Forelimb muscle (tissue), 1 donor: Measurements from ENCODE around the gene ANXA8. TPM values are rescaled to one million over a fixed set of nuclear protein-coding genes. Genes with fewer than 3 reads are reported as not detected.

Experiments
- polyA plus RNA-seq: library from polyadenylated mRNA; unstranded; fragments of 120-200 nt; gene quantifications from one replicate; pipeline ENCODE4 v1.2.1, GENCODE V29; 2013; ENCODE audit not compliant: insufficient read length

Gene ANXA8
- polyA plus RNA-seq, 1 donor = not detected

Other genes starting within 250 kb of the ANXA8 start
- gene GDF10, start 183.9 kb downstream of the ANXA8 start, polyA plus RNA-seq = 3.2 TPM
- not detected for gene GDF2, start 161.7 kb downstream of the ANXA8 start, polyA plus RNA-seq
- gene RBP3, start 135.8 kb downstream of the ANXA8 start, polyA plus RNA-seq = 0.09 TPM
- 3.5 TPM for gene ZNF488, start 99.8 kb downstream of the ANXA8 start, polyA plus RNA-seq
- not detected for gene FAM25G, start 7.6 kb upstream of the ANXA8 start, polyA plus RNA-seq
- 20.2 TPM for gene AGAP9, start 39.5 kb upstream of the ANXA8 start, polyA plus RNA-seq